Prostate gland (tissue), 2 donors: ENCODE data around the gene SMPD3.

Source experiments
- CTCF ChIP-seq, 4 experiments: fragments of 200-600 bp in 2 of 4; fragments of 450-650 bp in 2 of 4; sonication (generic) in 2 of 4; IDR thresholded peaks; 1 replicate in 3 of 4; 2 replicates in 1 of 4; pipeline ENCODE4 v1.5.1; 2016 to 2019; ENCODE audit warnings: antibody characterized with exemption in 4 of 4, mild to moderate bottlenecking in 2 of 4, moderate library complexity in 2 of 4
- POLR2A ChIP-seq: fragments of 450-650 bp; IDR thresholded peaks from one replicate; pipeline ENCODE4 v1.6.1; 2016; ENCODE audit warnings: antibody characterized with exemption, mild to moderate bottlenecking
- POLR2AphosphoS5 ChIP-seq: sonication (generic); formaldehyde crosslinking; IDR thresholded peaks from one replicate; pipeline ENCODE4 v1.6.1; 2017; ENCODE audit warnings: antibody characterized with exemption

GRCh38 chr16:68343137-68343536 lies 105.2 kb downstream of the SMPD3 start:
- no peak for TF ChIP-seq CTCF (IDR thresholded peaks at IDR 0.05)
- TF ChIP-seq POLR2AphosphoS5, result no peak
- no peak for TF ChIP-seq POLR2A
